GM18870 (cell line): ENCODE results near the gene DMAC2L.
A peak's percentile ranks its signal among the peaks of the same experiment; 100 is the strongest.
"Not testable (repeated sequence)": the region's sequence is repeated elsewhere in the genome, so short reads cannot be mapped to it uniquely, and the experiment has no call there.

Source experiments
- ATAC-seq: cut with Tn5 transposase; IDR thresholded peaks from one replicate; pipeline ENCODE4 v1.9.1; 2021; ENCODE audit warnings: moderate library complexity; ENCODE audit not compliant: unreplicated experiment

DMAC2L gene

GRCh38 chr14:50354527-50354926, 42.4 kb downstream of the DMAC2L start:
- ATAC-seq = no peak

- ATAC-seq = no peak
Measured at GRCh38 chr14:50355692-50356091, 43.6 kb downstream of the DMAC2L start.

DNA sequence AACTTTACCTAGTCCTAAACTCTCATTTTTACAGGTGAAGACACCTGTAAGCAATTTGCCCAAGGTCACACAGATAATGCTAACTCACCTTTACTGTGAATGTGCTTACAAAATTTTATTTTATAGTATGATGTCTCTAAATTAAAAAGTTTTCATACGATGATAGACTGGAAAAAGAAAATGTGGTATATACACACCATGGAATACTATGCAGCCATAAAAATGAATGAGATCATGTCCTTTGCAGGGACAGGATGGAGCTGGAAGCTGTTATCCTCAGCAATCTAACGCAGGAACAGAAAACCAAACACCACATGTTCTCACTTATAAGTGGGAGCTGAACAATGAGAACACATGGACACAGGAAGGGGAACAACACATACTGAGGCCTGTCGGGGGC, 44.2 kb downstream of the DMAC2L start:
- ATAC-seq = not testable (repeated sequence)

DNA sequence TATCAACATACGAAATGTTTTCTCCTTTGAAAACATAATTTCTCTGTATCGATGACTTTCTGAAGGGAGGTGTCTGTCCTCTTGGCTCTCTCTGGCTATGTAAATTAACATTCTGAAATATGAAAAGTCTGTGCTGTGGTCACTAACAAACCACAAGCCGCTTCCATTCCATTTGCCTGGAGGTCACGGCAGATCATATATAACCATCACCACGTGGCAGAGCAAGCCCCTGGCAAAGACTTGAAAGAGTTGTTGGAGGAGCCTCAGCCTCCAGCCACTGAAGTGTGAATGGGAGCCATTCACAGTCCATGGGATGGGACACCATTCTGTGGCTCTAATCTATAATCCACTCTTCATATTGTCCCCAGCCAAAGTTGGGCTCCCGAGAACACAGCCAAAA, 45.0 kb downstream of the DMAC2L start:
- no peak for ATAC-seq

DNA sequence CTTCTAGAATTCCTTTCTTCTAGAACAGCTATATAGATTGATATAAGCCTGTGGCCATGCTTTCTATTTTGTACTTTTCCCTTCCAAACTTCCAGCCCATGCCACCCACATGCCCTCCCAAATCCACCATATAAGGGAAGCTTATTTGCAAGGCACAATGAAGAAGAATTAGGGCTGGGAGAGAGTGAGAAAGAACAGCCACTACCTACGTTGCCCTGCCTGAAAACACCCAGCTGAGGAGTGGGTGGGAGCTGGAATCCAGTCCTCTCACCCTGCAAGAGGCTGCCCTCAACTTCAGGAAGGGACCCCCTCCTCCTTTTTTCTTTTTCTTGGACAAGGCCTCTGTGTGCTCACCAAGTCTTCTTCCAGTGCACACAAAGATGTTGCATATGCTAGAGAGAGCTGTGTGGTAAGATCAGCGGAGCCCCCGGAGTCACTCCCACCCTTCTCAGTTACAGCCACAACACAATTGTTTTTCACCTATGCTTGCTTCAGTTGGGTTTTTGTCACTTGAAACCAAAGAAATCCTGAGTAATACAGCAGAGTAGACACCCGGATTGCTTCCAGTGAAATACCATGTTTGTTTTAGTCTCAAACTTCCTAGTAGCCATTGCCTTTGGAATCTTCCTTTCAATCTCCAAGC, 45.8 kb downstream of the DMAC2L start:
- ATAC-seq = no peak

DNA sequence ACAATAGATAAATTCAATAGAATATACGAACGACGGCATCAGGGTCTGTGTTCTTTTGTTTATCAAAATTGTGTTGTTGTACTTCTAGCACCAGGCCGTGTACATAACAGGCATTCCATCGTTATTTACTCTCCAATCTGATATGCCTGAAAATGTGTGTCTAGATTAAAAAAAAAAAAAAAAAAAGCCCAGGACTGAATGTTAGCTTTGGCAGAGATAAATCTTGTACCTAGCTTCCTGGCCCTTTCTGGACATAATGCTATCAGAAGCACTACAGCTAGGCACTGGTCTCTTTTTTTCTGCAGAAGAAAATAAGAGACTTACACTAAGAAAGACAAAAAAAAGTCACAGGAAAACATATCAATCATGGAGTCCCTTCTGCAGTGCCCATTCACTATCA, 47.5 kb downstream of the DMAC2L start:
- ATAC-seq = no peak

DNA sequence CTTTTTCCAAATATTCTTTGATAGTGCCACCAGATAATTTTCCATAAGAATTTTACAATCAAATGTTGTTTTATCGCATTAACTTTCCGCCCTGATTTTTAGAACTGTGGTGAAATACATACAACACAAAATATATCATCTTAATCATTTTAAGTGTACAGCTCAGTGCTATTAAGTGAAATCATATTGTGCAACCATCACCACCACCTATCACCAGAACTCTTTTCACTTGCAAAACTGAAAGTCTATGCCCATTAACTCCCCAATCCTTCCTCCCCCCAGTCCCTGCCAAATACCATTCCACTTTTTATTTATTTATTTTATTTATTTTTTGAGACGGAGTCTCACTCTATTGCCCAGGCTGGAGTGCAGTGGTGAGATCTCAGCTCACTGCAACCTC, 48.0 kb downstream of the DMAC2L start:
- no peak for ATAC-seq

GRCh38 chr14:50360851-50361250, 48.7 kb downstream of the DMAC2L start:
- ATAC-seq = no peak

DNA sequence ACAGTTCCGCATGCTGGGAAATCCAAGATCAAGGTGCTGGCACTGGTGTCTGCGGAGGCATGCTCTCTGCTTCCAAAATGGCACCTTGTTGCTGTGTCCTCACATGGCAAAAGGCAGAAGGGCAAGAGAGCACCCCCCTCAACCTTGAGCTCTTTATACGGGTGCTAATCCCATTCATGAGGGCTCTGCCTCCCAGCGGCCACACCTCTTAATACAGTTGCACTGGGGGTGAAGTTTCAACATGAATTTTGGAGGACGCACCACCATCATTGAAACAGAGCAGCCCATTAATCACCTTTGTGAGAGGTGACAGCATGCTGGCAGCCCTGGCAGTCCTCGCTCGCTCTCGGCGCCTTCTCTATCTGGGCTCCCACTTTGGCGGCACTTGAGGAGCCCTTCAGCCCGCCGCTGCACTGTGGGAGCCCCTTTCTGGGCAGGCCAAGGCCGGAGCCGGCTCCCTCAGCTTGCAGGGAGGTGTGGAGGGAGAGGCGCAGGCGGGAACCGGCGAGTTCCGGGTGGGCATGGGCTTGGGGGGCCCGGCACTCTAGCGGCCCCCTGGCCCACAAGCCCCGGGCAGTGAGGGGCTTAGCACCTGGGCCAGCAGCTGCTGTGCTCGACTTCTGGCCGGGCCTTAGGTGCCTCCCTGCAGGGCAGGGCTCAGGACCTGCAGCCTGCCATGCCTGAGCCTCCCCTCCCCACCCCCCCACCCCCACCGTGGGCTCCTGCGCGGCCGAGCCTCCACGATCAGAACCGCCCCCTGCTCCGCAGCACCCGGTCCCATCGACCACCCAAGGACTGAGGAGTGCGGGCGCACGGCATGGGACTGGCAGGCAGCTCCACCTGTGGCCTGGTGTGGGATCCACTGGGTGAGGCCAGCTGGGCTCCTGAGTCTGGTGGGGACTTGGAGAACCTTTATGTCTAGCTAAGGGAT, 49.6 kb downstream of the DMAC2L start:
- ATAC-seq = not testable (repeated sequence)

DNA sequence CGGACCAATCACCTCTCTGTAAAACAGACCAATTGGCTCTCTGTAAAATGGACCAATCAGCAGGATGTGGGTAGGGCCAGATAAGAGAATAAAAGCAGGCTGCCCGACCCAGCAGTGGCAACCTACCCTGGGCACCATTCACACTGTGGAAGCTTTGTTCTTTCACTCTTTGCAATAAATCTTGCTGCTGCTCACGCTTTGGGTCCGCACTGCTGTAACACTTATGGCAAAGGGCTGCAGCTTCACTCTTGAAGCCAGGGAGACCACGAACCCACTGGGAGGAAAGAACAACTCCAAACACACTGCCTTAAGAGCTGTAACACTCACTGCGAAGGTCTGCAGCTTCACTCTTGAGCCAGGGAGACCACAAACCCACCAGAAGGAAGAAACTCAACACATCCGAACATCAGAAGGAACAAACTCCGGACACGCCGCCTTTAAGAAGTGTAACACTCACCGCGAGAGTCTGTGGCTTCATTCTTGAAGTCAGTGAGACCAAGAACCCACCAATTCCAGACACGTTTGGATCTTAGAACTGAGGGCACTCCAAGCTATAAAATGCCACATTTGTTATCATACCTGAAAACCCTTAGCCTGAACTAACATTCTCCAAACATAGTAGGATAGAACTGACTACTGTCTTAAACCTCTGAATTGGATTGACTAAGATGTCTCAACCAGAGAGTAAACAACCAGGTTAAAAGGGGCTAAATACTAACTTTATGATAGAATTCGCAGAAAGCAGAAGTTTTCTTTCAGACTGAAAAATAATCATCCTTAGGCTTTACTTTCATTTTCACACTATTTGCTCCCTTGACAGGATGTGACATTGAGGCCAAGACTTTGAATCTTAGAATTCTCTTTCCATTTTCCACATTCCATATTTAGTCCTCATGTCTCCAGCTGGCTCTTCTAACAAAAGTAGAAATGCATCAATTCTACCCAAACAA, 50.9 kb downstream of the DMAC2L start:
- ATAC-seq = peak; percentile 11

- peak; percentile 97 for ATAC-seq
Measured at GRCh38 chr14:50363714-50364111, 51.6 kb downstream of the DMAC2L start.

DNA sequence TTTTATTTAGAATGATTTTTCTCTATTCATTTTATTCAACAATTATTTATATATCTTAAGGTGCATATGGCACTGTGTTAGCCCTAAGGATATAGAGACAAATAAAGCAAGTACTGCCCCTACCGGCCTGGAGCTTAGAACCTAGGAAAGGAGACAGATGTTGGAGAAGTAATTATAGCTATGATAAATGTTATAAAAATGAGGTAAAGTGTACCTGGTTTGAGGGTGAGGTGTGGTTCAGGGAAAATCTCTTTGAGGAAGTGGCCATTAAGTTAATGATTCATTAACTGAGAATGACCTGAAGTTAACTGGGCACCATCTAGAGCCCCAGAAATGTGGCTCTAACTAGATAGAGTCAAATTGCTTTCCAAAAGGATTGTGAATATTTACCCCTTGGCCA, 52.7 kb downstream of the DMAC2L start:
- ATAC-seq = no peak

GRCh38 chr14:50365572-50365971, 53.4 kb downstream of the DMAC2L start:
- ATAC-seq = not testable (repeated sequence)

DNA sequence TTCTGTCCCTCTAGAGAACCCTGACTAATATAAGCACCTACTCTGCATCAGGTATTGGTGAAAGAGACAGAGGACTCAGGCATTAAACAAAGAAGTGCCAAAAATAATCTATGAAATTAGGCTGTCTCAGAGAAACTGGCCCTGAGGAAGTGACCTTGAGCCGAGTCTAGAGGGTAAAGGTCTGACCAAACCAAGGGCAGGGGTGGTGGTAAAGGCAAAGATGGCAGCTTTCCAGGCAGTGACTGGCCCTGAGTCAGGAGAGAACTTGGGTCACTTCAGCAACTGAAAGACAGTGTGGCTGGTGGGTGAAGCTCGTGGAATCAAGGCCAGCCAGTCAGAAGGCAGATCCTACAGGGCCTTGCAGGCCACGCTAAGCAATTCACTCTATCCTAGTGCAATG, 54.0 kb downstream of the DMAC2L start:
- ATAC-seq = no peak

DNA sequence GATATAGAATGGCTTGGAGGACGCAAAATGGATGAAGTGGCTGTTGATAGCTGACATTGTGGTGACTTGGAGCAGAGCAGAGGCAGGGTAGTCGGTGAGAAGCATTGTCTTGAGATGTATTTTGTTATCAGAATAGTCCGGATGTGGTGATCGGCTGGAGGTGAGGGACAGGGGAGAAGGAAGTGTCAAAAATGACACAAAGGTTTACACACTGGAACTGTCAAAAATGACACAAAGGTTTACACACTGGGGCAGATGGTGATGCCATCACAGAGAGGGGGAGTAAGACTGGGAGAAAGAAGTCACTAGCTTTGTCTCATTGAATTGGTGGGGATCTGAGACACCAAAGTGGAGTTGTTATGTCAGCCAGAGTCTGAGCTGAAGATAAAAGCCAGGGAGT, 54.5 kb downstream of the DMAC2L start:
- no peak for ATAC-seq

DNA sequence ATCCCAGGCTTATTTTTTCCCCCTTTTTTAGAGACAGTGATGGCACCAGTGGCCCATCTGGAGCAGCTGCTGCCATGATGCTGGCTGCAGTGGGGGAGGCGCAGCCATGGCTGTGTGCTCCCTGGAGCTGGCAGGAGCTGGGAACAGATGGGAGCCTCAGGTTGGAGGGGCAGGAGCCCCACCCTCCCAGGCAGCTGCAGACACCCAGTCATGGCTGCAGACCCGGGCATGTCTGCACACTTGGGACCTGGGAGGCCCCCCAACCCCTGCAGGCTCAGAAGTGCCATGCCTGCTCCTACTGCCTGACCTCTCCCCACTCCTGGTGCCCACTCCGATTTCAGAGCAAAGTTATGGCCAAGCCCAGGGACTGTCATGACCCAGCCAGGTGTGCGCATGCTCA, 59.4 kb downstream of the DMAC2L start:
- no peak for ATAC-seq

DNA sequence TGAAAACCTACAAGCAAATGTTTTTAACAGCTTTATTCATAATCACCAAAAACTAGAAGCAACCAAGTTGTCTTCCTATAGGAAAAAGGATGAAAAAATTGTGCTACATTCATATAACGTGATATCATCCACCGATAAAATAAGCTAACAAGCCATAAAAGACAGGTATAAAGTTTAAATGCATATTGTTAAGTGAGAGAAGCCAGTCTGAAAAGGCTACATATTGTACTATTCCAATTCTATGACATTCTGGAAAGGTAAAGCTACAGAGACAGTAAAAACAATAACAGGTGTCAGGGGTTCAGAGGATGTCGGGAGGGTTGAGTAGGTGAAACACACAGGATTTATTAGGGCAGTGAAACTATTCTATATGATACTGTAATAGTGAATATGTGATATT, 61.8 kb downstream of the DMAC2L start:
- ATAC-seq = no peak

DNA sequence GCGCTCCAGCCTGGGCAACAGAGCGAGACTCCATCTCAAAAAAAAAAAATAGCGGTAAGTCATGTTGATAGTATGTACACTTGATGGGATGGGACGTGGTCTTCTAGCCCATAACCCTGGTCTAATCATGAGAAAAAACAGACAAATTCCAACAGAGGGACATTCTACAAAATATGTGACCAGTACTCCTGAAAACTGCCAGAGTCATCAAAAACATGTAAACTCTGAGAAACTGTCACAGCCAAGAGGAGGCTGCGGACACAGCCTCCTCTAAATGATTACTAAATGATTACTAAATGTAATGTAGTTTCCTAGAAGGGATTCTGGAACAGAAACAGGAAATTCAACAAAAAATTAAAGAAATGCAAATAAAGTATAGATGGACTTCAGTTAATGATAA, 63.6 kb downstream of the DMAC2L start:
- no peak for ATAC-seq
